Urothelium cell line (cell line): ENCODE data around the gene THAP6.

ENCODE experiments used
- DNase-seq: peaks from one replicate; pipeline ENCODE4 v3.0.0; 2011; ENCODE audit warnings: low spot score, mixed read lengths
- FAIRE-seq: peaks from 2 replicates; lab custom pipeline; 2011; peaks lifted over from hg19 to GRCh38; lab: Jason Lieb, UNC

THAP6 gene

GRCh38 chr4:75566911-75567310 lies 52.6 kb downstream of the THAP6 start:
- FAIRE-seq: no peak

GRCh38 chr4:75567725-75568124 lies 53.5 kb downstream of the THAP6 start:
- no peak for DNase-seq
- FAIRE-seq: no peak

More at GRCh38 chr4:75566911-75567310, 52.6 kb downstream of the THAP6 start:
- DNase-seq: no peak
